ENCODE data around the gene PRSS53. TPM values are rescaled to one million over a fixed set of nuclear protein-coding genes. Genes with fewer than 3 reads are reported as not detected.

PRSS53 gene
- total RNA-seq, 1 experiment from 2014 or later, result 3.8 TPM

GRCh38 chr16:31042866-31043265, 45.9 kb downstream of the PRSS53 start:
- TF ChIP-seq CTCF (conservative IDR thresholded peaks at IDR 0.05; ENCODE audit: low read depth, low read length) (no peak), EZH2phosphoT487 (IDR thresholded peaks at IDR 0.05; ENCODE audit: borderline replicate concordance, low read length) (no peak), EZH2 (IDR thresholded peaks at IDR 0.05; ENCODE audit: low read length, unreplicated experiment) (no peak)
- ChIA-PET POLR2A (ENCODE audit: unreplicated experiment) (interaction anchor here (0.7 kb wide), 1 partner anchor 70 kb away, joined by 3 read pairs; no protein-coding TSS in a partner anchor), CTCF (no interaction called here)
- Histone ChIP-seq H3K9me2 (replicated peaks; ENCODE audit: low read length) (no peaks in the 10 kb centered on the region), H3K9ac (ENCODE audit: low read length) (no peak overlapping the region), H3K27ac (ENCODE audit: low read length) (no peak overlapping the region), H3K9me3 (ENCODE audit: low read length) (no peaks in the 10 kb centered on the region), H4K20me1 (ENCODE audit: low read length) (no peaks in the 10 kb centered on the region), H3K4me1 (ENCODE audit: insufficient read depth, low read length) (no peaks in the 10 kb centered on the region), H3K27me3 (ENCODE audit: low read length) (no peaks in the 10 kb centered on the region), H3K79me2 (ENCODE audit: low read length) (no peaks in the 10 kb centered on the region), H3K36me3 (ENCODE audit: low read depth, low read length) (no peaks in the 10 kb centered on the region), H3F3A (ENCODE audit: low read length, unreplicated experiment) (no peaks in the 10 kb centered on the region), H2AFZ (ENCODE audit: low read length) (no peak overlapping the region), H3K4me2 (ENCODE audit: low read length) (no peak overlapping the region), H3K4me3 (ENCODE audit: low read length) (no peak overlapping the region)
- ATAC-seq (no peak), DNase-seq (no peak)
- intact Hi-C loops (cut with micrococcal nuclease), result no loop called here
- no TSS peak for BruUV-seq (replicated peaks)

- ATAC-seq, result no peak
Observed at GRCh38 chr16:31038993-31039392, 49.8 kb downstream of the PRSS53 start.

More at GRCh38 chr16:31038993-31039392, 49.8 kb downstream of the PRSS53 start:
- no peaks in the 10 kb centered on the region for H3F3A ChIP-seq (ENCODE audit: low read length, unreplicated experiment)
- no peak overlapping the region for H3K4me2 ChIP-seq (ENCODE audit: low read length)
- H3K9ac ChIP-seq (ENCODE audit: low read length), result no peak overlapping the region
- BruUV-seq (replicated peaks), result no TSS peak
- CTCF ChIA-PET, result no interaction called here
- no peak for DNase-seq
- no peaks in the 10 kb centered on the region for H3K36me3 ChIP-seq (ENCODE audit: low read depth, low read length)
- no peak overlapping the region for H3K4me3 ChIP-seq (ENCODE audit: low read length)
- H3K27ac ChIP-seq (ENCODE audit: low read length), result no peak overlapping the region
- TF ChIP-seq CTCF (conservative IDR thresholded peaks at IDR 0.05; ENCODE audit: low read depth, low read length) (no peak), EZH2 (IDR thresholded peaks at IDR 0.05; ENCODE audit: low read length, unreplicated experiment) (no peak), EZH2phosphoT487 (IDR thresholded peaks at IDR 0.05; ENCODE audit: borderline replicate concordance, low read length) (no peak)
- H3K9me2 ChIP-seq (replicated peaks; ENCODE audit: low read length), result no peaks in the 10 kb centered on the region
- H3K27me3 ChIP-seq (ENCODE audit: low read length), result no peaks in the 10 kb centered on the region
- H2AFZ ChIP-seq (ENCODE audit: low read length), result no peak overlapping the region
- H4K20me1 ChIP-seq (ENCODE audit: low read length), result no peaks in the 10 kb centered on the region; the same call in 1 of the 2 replicates
- H3K79me2 ChIP-seq (ENCODE audit: low read length), result peaks cover 13% of the 10 kb centered on the region
- intact Hi-C loops (cut with micrococcal nuclease), result no loop called here
- no peaks in the 10 kb centered on the region for H3K9me3 ChIP-seq (ENCODE audit: low read length)
- POLR2A ChIA-PET (ENCODE audit: unreplicated experiment), result no interaction called here
- peaks cover 3% of the 10 kb centered on the region; the same call in 1 of the 2 replicates for H3K4me1 ChIP-seq (ENCODE audit: insufficient read depth, low read length)
